ENCODE results near the gene CYP24A1. TPM values are rescaled to one million over a fixed set of nuclear protein-coding genes. Genes with fewer than 3 reads are reported as not detected.

Gene CYP24A1
- total RNA-seq, 1 donor: not detected

DNA sequence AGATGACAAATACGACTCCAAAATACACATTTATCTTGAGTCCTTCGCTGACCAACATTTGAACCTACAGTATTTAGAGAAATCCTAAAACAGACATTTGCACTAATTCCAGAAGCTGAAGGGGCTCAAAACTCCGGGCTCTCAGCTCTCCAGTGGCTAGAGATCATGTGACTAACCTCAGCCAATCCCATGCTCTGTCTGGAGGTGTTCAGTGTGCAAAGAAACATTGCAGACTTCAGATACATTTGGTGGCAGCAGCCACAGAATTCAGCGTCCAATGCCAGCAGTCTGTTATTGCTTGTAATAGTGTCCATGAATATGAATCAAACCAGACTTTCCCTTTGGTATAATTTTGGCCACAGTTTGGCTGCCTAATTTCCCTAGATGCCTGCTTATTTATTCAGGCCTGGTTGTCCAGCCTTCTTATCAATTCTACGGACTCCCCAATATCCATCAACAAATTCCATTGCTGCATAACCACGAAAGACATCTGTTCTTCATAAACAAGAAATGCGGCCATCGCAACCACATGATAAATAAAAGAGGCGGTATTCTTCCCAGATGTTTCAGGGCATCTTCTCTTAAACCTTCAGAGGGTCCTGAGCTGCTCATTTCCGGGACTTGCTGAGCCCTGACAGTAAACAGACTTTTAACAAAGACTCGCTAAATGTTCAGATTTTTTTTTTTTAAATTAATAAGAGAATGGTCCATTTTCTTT, 14.5 kb upstream of the CYP24A1 start:
- H3K36me3 ChIP-seq (ENCODE audit: insufficient read depth, low read length): no peaks in the 10 kb centered on the region
- no peak overlapping the region for H3K4me3 ChIP-seq (ENCODE audit: insufficient read depth, low read length)
- no peak overlapping the region for H3K4me2 ChIP-seq (ENCODE audit: insufficient read depth, low read length)
- H3K4me1 ChIP-seq (ENCODE audit: insufficient read depth, low read length): no peaks in the 10 kb centered on the region
- no peak overlapping the region for H3K27ac ChIP-seq (ENCODE audit: low read depth, low read length)
- H3K9me3 ChIP-seq (ENCODE audit: low read depth, low read length): no peaks in the 10 kb centered on the region
- no peak for DNase-seq (ENCODE audit: insufficient read length, low spot score, missing footprints)
- H3K79me2 ChIP-seq (ENCODE audit: insufficient read depth, low read length): no peaks in the 10 kb centered on the region
- H4K20me1 ChIP-seq (ENCODE audit: insufficient read depth, low read length): no peaks in the 10 kb centered on the region
- TF ChIP-seq CTCF (IDR thresholded peaks at IDR 0.05; ENCODE audit: extremely low read depth, low read depth, low read length): no peak
- H2AFZ ChIP-seq (ENCODE audit: low read length): no peak overlapping the region
- peaks cover 21% of the 10 kb centered on the region for H3K27me3 ChIP-seq (ENCODE audit: insufficient read depth, low read length)

GRCh38 chr20:54184904-54185626, 11.3 kb upstream of the CYP24A1 start:
- TF ChIP-seq CTCF (IDR thresholded peaks at IDR 0.05; ENCODE audit: extremely low read depth, low read depth, low read length): no peak
- DNase-seq (ENCODE audit: insufficient read length, low spot score, missing footprints): no peak
- Histone ChIP-seq H3K4me1 (ENCODE audit: insufficient read depth, low read length) (no peaks in the 10 kb centered on the region), H3K36me3 (ENCODE audit: insufficient read depth, low read length) (no peaks in the 10 kb centered on the region), H3K4me3 (ENCODE audit: insufficient read depth, low read length) (no peak overlapping the region), H3K79me2 (ENCODE audit: insufficient read depth, low read length) (no peaks in the 10 kb centered on the region), H3K4me2 (ENCODE audit: insufficient read depth, low read length) (no peak overlapping the region), H3K9me3 (ENCODE audit: low read depth, low read length) (no peaks in the 10 kb centered on the region), H2AFZ (ENCODE audit: low read length) (no peak overlapping the region), H3K27me3 (ENCODE audit: insufficient read depth, low read length) (peaks cover 31% of the 10 kb centered on the region), H3K27ac (ENCODE audit: low read depth, low read length) (no peak overlapping the region), H4K20me1 (ENCODE audit: insufficient read depth, low read length) (no peaks in the 10 kb centered on the region)

DNA sequence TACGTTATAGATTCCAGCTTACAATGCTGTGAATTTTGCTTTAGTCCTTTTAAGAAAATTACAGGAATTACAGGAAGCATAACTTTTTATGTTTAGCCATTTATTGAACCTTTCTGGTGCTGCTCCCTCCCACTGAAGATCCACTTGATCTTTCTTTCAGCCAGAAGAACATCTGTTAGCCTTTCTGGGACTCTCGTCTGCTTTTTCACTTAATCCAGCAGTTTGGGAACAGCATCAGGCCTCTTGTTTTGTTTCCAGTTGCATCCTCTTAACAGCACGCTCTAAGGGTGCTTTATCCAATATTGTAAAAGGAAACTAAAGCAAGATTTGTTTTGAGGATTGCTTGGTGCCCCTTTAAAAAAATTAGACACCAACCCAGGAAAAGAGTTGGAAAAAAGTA, 10.3 kb upstream of the CYP24A1 start:
- Histone ChIP-seq H3K36me3 (ENCODE audit: insufficient read depth, low read length) (no peaks in the 10 kb centered on the region), H3K27me3 (ENCODE audit: insufficient read depth, low read length) (peaks cover 31% of the 10 kb centered on the region), H3K79me2 (ENCODE audit: insufficient read depth, low read length) (no peaks in the 10 kb centered on the region), H3K4me2 (ENCODE audit: insufficient read depth, low read length) (no peak overlapping the region), H3K9me3 (ENCODE audit: low read depth, low read length) (no peaks in the 10 kb centered on the region), H3K4me3 (ENCODE audit: insufficient read depth, low read length) (no peak overlapping the region), H2AFZ (ENCODE audit: low read length) (no peak overlapping the region), H4K20me1 (ENCODE audit: insufficient read depth, low read length) (no peaks in the 10 kb centered on the region), H3K4me1 (ENCODE audit: insufficient read depth, low read length) (no peaks in the 10 kb centered on the region), H3K27ac (ENCODE audit: low read depth, low read length) (no peak overlapping the region)
- no peak for DNase-seq (ENCODE audit: insufficient read length, low spot score, missing footprints)
- TF ChIP-seq CTCF (IDR thresholded peaks at IDR 0.05; ENCODE audit: extremely low read depth, low read depth, low read length): no peak

DNA sequence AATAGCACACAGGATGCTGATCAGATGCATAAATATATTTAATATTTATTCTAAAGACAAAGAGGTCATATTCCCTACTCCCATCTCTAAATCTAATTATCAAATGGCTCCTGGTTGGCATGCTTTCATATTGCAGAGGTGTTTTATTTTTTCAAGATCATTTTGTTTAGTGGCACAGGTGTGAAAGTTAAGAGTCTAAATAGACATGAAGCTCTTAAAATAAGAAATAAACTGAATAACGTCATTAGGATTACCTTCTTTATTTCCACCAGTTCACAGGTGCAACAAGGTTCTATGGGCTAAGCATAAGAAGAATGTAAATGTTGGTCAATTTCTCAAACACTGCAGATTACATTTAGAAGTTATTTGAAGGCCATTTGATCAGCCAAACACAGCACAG, 7.1 kb upstream of the CYP24A1 start:
- DNase-seq (ENCODE audit: insufficient read length, low spot score, missing footprints): no peak
- H2AFZ ChIP-seq (ENCODE audit: low read length): no peak overlapping the region
- no peak overlapping the region for H3K4me2 ChIP-seq (ENCODE audit: insufficient read depth, low read length)
- H3K27ac ChIP-seq (ENCODE audit: low read depth, low read length): no peak overlapping the region
- H3K79me2 ChIP-seq (ENCODE audit: insufficient read depth, low read length): no peaks in the 10 kb centered on the region
- no peaks in the 10 kb centered on the region for H4K20me1 ChIP-seq (ENCODE audit: insufficient read depth, low read length)
- no peak for TF ChIP-seq CTCF (IDR thresholded peaks at IDR 0.05; ENCODE audit: extremely low read depth, low read depth, low read length)
- H3K36me3 ChIP-seq (ENCODE audit: insufficient read depth, low read length): no peaks in the 10 kb centered on the region
- H3K4me3 ChIP-seq (ENCODE audit: insufficient read depth, low read length): no peak overlapping the region
- peaks cover 24% of the 10 kb centered on the region for H3K27me3 ChIP-seq (ENCODE audit: insufficient read depth, low read length)
- no peaks in the 10 kb centered on the region for H3K4me1 ChIP-seq (ENCODE audit: insufficient read depth, low read length)
- no peaks in the 10 kb centered on the region for H3K9me3 ChIP-seq (ENCODE audit: low read depth, low read length)
